ENCODE measurements around the gene MIGA2.

The MIGA2 gene

DNA sequence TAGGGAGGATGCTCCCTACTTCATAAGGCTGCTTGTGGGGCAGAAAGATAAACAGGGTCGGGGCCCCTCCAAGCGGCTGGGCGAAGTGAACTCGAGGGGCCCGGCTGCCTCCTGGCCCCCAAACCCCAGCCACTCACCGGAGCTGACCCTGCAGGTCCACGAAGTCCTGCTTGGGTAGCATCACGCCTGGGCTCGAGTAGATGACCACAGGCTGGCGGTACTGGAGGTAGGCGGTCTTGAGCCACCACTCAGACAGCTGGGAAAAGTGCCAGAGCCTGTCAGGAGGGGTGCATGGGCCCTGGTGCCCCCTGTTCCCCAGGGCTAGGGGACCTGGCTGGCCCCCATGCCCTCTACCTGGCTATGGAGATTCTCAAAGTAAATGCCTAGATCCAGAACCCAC lies 67.6 kb downstream of the MIGA2 start:
- no peak overlapping the region for H3K4me3 ChIP-seq (replicated peaks; ENCODE audit: low read depth, low read length)
- TF ChIP-seq, protein P1, sequence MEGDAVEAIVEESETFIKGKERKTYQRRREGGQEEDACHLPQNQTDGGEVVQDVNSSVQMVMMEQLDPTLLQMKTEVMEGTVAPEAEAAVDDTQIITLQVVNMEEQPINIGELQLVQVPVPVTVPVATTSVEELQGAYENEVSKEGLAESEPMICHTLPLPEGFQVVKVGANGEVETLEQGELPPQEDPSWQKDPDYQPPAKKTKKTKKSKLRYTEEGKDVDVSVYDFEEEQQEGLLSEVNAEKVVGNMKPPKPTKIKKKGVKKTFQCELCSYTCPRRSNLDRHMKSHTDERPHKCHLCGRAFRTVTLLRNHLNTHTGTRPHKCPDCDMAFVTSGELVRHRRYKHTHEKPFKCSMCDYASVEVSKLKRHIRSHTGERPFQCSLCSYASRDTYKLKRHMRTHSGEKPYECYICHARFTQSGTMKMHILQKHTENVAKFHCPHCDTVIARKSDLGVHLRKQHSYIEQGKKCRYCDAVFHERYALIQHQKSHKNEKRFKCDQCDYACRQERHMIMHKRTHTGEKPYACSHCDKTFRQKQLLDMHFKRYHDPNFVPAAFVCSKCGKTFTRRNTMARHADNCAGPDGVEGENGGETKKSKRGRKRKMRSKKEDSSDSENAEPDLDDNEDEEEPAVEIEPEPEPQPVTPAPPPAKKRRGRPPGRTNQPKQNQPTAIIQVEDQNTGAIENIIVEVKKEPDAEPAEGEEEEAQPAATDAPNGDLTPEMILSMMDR (IDR thresholded peaks at IDR 0.05; ENCODE audit: low read depth, low read length, missing control alignments) = no peak

DNA sequence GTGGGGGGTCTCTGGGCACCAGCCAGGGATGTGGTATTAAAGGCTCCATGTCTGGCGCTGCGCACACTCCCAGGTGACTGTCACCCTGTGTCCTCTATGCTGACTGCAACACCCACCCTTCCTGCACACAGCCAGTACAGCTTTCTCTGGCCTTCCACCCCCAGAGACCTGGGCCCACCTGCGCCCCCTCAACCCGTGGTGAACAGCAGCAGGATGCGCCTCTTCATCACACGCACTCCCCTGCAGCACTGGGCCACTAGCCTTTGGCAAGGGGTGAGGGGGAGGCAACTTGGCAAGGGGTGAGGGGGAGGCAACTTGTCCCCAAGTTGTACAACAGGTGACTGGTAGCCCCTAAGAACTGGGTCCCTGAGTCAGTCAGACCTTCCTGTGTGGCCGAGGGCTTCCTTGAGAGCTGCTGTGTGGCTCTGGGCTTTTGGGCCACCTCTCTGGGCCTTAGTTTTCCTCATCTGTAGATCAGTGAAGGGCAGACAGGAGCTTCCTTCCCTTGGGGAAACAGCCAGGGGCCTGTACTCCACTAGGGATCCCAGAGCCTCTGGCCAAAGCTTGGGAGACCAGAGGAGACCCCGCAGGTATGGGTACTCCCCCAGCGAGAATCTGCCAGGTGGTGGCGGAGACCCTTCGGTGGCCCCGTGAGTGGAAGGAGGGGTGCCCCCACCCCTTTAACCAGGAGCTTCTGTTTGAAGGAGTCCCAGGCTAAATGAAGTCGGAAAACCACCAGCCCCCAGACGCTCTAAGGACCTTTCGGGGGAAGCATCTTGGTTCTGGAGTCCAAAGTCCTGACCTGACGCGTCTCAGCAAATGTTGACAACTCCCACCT lies 69.7 kb downstream of the MIGA2 start:
- no peak overlapping the region for H3K4me3 ChIP-seq (replicated peaks; ENCODE audit: low read depth, low read length)
- TF ChIP-seq, protein P1 (IDR thresholded peaks at IDR 0.05; ENCODE audit: low read depth, low read length, missing control alignments) = no peak
- DNase-seq (ENCODE audit: extremely low read depth, low read depth) = no peak

More for the DNA sequence above, 67.6 kb downstream of the MIGA2 start:
- no peak for DNase-seq (ENCODE audit: extremely low read depth, low read depth)

DNA sequence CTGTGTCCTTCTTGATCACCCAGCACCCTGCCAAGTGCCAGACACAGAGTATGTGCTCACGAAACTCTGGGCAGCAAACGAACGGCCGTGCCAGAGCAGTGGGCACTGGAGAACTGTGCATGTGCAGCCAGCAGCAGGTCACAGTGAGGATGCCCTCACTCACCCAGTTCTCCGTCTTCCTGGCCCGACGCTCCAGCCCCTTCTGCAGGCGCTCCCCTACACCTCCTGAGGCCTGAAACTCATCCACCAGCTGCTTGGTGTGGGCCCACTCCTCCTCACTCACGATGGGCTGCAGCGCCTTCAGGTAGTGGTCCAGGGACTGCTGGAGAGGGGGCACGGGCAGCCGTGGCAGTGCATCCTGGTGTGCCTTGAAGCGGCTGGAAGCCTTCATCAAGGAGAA lies 71.2 kb downstream of the MIGA2 start:
- H3K4me3 ChIP-seq (replicated peaks; ENCODE audit: low read depth, low read length) = no peak overlapping the region
- TF ChIP-seq, protein P1 (IDR thresholded peaks at IDR 0.05; ENCODE audit: low read depth, low read length, missing control alignments) = no peak
- DNase-seq (ENCODE audit: extremely low read depth, low read depth) = no peak

DNA sequence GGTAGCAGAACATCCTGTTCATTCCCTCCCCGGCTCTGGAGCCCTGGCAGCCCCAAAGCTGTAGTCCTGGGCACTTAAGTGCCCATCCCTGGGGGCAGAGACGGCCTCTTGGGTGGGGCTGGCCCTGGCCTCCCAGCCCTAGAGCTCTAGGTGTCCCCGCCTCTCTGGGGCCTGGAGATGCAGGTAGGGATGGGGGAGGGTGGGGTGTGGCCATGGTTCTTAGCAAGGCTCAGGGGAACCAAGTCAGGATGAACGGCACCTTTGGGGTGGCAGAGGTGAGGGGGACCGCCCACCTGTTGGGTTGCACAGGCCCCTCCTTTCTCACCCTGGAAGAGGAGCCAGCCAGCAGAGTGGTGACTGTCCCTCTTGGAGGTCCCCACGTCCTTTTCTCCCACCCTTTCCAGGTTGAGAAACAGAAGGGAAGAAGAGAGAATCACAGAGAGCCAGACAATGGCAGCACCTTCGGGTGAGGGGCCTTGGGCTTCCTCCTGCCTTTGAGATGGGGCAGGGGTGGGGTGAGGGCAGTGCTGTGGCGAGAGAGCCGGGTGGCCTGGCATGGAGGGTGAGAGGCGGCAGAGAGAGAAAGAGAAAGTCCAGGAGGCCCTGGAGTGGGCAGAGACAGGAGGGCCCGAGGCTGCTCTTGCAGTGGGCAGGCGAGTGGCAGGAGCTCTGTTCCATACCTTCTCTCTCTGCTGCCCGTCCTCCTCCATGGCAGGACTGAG lies 71.8 kb downstream of the MIGA2 start:
- no peak overlapping the region for H3K4me3 ChIP-seq (replicated peaks; ENCODE audit: low read depth, low read length)
- TF ChIP-seq, protein P1 (IDR thresholded peaks at IDR 0.05; ENCODE audit: low read depth, low read length, missing control alignments) = no peak
- DNase-seq (ENCODE audit: extremely low read depth, low read depth) = no peak

DNA sequence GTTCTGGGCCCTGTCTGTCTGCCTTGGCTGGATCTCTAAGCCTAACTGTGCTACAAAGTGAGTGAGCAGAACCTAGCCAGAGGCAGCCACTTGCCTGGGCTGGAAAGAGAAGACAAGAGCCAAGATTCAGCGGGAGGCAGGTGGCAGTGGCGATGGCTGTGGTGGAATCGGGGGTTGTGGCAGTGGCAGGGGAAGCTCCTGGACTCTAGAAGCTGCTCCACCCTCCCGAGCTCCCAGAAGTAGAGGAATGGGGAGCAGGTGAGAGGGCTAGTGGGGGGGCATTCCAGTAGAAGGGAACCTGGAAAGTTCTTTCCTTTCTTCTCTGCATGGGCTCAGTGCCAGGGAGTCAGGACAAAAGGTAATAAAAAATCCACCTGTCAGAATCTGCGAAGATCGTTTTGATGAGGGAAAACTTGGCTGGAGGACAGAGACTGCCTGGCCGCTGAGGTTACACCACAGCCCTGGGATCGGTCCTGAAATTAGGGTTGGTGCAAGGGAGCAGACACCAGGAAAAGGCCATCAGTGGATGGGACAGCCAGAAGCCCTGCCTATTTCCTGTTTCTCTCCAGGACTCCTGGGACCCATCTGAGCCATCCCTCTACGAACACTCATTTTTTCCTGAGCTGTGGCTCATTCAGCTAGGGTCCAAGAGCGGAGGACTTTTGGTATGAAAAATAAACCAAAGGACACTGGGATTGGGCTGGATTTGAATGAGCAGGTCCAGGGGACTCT lies 72.5 kb downstream of the MIGA2 start:
- TF ChIP-seq, protein P1 (IDR thresholded peaks at IDR 0.05; ENCODE audit: low read depth, low read length, missing control alignments) = no peak
- no peak for DNase-seq (ENCODE audit: extremely low read depth, low read depth)
- no peak overlapping the region for H3K4me3 ChIP-seq (replicated peaks; ENCODE audit: low read depth, low read length)

DNA sequence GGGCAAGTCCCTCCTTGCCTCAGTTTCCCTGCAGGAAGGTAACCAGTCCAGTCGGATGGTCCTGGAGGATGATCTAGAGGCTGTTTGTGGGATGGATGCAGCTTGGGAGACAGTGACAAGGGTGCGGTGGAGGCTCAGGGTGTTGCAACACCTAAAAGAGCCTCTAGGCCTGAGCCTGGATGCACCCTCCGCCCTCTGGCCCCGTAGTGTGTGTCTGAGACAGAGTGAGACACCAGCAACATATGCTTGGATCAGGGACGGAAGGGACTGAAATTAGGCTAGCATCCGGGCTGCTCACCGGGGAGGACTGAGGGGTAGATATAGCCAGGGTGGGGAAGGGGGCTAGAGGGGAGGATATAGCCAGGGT lies 73.1 kb downstream of the MIGA2 start:
- no peak for DNase-seq (ENCODE audit: extremely low read depth, low read depth)
- H3K4me3 ChIP-seq (replicated peaks; ENCODE audit: low read depth, low read length) = peak overlapping the region; percentile 84
- TF ChIP-seq, protein P1 (IDR thresholded peaks at IDR 0.05; ENCODE audit: low read depth, low read length, missing control alignments) = no peak

Data from HFF-Myc (cell line).